Esophagus squamous epithelium (tissue), 5 donors: Measurements from ENCODE around the gene MRPL9. TPM values are rescaled to one million over a fixed set of nuclear protein-coding genes. Genes with fewer than 3 reads are reported as not detected.

ENCODE experiments used
- DNase-seq: peaks from one replicate; lab custom pipeline; 2025; lab: John Stamatoyannopoulos, UW
- H3K27ac ChIP-seq, 4 donors: fragments of 200-600 bp; sonication (generic); one replicate each; pipeline ENCODE4 v1.5.1; 2016 to 2019; ENCODE audit warnings: mild to moderate bottlenecking in 1 of 4
- H3K27me3 ChIP-seq, 4 donors: fragments of 200-600 bp; sonication (generic); 1 replicate in 3 of 4; 2 replicates in 1 of 4; pipeline versions ENCODE4 v1.5.1 to v1.6.0; 2017 to 2021; ENCODE audit warnings: antibody characterized with exemption in 1 of 4
- H3K36me3 ChIP-seq, 3 donors: fragments of 200-600 bp; sonication (generic); one replicate each; pipeline ENCODE4 v1.5.1; 2016 to 2019
- H3K4me1 ChIP-seq, 3 donors: fragments of 200-600 bp; sonication (generic); one replicate each; pipeline ENCODE4 v1.5.1; 2017 to 2019
- H3K4me3 ChIP-seq, 4 donors: fragments of 200-600 bp; sonication (generic); 1 replicate in 3 of 4; 2 replicates in 1 of 4; pipeline ENCODE4 v1.5.1; 2016 to 2019; ENCODE audit warnings: mild to moderate bottlenecking in 2 of 4, moderate library complexity in 1 of 4
- H3K9me3 ChIP-seq, 3 donors: fragments of 200-600 bp; sonication (generic); one replicate each; pipeline ENCODE4 v1.5.1; 2016 to 2019
- POLR2A ChIP-seq, 4 donors: fragments of 450-650 bp; IDR thresholded peaks; one replicate each; pipeline ENCODE4 v1.6.1; 2017; ENCODE audit warnings: antibody characterized with exemption in 4 of 4, mild to moderate bottlenecking in 4 of 4, moderate library complexity in 3 of 4
- WGBS, 2 donors: methylation state at CpG; one replicate each; pipeline ENCODE4 v1.1.5; 2018; 5-methylcytosine and 5-hydroxymethylcytosine counted together
- intact Hi-C: fragments of 100-400 bp; cut with DNase I; formaldehyde crosslinking; loops from one replicate; pipeline ENCODE4 v1.15.0; 2022
- total RNA-seq, 4 donors: library from RNA; depleted of rRNA; stranded (reverse); fragments of >200 nt; gene quantifications; one replicate each; pipeline ENCODE4 v1.1.0, GENCODE V29; 2016
- TF ChIP-seq, protein P1 (sequence below), 6 experiments: fragments of 450-650 bp in 4 of 6; fragments of 200-600 bp in 2 of 6; sonication (generic) in 2 of 6; IDR thresholded peaks; one replicate each; pipeline ENCODE4 v1.5.1; 2016 to 2019; ENCODE audit warnings: antibody characterized with exemption in 6 of 6, mild to moderate bottlenecking in 4 of 6, moderate library complexity in 4 of 6
- donor health status: DM: yes; HTN: yes; CAD: no.

The MRPL9 gene
- total RNA-seq, 4 donors from 2014 or later: 49.1 to 56.3 (median 52.6) TPM

DNA sequence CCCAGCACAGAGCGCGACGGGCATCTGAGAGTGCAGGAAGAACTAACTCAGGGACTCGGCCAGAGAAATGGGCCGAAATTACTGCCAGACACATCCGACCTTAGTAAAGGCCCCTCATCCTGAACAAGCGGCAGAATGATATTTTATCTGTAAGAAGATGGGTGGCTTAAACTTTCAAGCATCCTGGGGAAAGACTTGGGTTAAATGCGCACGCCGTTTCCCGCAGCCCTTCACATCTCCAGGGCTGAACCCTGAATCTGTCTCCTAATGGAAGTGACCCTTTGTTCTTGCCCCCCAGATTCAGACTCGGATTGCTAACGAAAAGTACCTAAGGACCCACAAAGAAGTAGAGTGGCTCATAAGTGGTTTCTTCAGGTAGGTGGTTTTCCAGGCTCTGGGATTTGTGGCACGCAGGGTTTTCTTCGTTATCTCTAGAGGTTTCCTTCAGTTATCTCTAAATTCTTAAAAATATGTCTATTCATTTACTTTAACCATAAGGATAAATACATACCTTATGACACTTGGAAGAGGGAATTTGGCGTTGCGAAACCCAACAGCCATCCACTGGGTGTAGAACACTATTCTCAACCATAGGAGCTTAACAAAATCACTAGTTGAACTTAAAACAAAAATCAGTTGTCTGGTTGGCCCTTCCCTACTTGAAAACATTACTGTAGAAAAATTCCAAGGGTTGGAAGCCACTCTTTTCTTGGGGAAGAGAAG is 41.3 kb downstream of the MRPL9 start:
- H3K4me1 ChIP-seq: peaks cover 7 to 45% (median 13%) of the 10 kb centered on the region in 3 donors
- H3K36me3 ChIP-seq: no peaks in the 10 kb centered on the region
- intact Hi-C loops: no loop called here
- DNase-seq: no peak
- H3K27me3 ChIP-seq: peaks cover 0 to 67% (median under 1%) of the 10 kb centered on the region in 4 donors
- TF ChIP-seq, protein P1, sequence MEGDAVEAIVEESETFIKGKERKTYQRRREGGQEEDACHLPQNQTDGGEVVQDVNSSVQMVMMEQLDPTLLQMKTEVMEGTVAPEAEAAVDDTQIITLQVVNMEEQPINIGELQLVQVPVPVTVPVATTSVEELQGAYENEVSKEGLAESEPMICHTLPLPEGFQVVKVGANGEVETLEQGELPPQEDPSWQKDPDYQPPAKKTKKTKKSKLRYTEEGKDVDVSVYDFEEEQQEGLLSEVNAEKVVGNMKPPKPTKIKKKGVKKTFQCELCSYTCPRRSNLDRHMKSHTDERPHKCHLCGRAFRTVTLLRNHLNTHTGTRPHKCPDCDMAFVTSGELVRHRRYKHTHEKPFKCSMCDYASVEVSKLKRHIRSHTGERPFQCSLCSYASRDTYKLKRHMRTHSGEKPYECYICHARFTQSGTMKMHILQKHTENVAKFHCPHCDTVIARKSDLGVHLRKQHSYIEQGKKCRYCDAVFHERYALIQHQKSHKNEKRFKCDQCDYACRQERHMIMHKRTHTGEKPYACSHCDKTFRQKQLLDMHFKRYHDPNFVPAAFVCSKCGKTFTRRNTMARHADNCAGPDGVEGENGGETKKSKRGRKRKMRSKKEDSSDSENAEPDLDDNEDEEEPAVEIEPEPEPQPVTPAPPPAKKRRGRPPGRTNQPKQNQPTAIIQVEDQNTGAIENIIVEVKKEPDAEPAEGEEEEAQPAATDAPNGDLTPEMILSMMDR (IDR thresholded peaks at IDR 0.05): no peak
- H3K9me3 ChIP-seq: no peaks in the 10 kb centered on the region
- WGBS, 2 donors: 34 to 46% methylated on average over 11 to 16 of the region's 17 CpGs
- H3K4me3 ChIP-seq: peak overlapping the region; percentile 12 to 66 (median 47)
- H3K27ac ChIP-seq: peak overlapping the region in 3 of 4 donors; percentile 72 to 80 (median 80)

DNA sequence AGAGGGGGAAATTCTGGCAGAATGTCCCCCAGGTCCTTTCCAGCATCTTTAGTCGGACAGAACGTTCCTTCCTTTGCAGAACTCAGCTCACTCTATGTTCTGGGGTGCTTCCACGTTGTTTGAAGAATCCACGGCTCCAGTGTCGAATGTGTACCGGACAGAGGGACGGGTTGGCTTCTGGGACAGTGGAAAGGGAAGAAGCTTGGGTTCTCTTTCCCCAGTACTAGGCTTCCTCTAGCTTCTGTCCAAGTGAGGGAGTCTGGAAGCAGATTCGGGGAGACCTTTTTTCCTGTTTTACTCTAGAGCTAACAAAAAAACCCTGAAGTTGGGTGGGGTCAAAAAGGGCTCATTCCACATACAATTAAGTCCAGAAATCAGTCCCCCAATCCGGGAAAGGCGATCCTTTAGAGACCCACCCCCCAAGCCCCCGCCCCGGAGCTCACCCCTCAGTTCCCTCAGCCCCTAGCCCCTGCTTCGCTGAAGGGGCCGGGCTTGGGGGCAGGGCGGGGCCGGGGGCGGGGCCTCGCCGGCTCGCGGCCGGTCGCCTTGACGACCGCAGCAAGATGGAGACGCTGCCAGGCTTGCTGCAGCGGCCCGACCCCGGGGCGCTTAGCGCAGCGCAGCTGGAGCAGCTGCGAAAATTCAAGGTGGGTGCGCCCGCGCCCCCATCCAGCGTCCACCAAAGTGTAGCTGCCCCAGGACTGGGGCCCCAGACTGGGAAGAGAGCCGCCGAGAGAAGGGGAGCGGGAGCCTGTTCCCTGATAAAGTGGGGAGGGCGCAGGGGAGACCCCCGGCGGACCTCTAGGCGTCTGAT is 42.1 kb downstream of the MRPL9 start, which contains the start of gene RIIAD1:
TSS of gene RIIAD1 (plus strand) at position 549 of the 814 bp plus-strand sequence. CDS start at position 564, 15 bp downstream.
- DNase-seq: no peak
- TF ChIP-seq POLR2A (IDR thresholded peaks at IDR 0.05): no peak
- TF ChIP-seq, protein P1 (IDR thresholded peaks at IDR 0.05): no peak
- H3K36me3 ChIP-seq: no peaks in the 10 kb centered on the region
- peaks cover 7 to 52% (median 13%) of the 10 kb centered on the region in 3 donors for H3K4me1 ChIP-seq
- peak within 1 kb of the TSS; percentile 12 to 66 (median 47) for H3K4me3 ChIP-seq
- 14 to 21% methylated on average over 4 to 7 of the region's 44 CpGs for WGBS, 2 donors
- H3K9me3 ChIP-seq: no peaks in the 10 kb centered on the region
- intact Hi-C loops: no loop called here
- peak within 1 kb of the TSS in 3 of 4 donors; percentile 72 to 80 (median 80) for H3K27ac ChIP-seq
- peaks cover 0 to 70% (median 4%) of the 10 kb centered on the region in 4 donors for H3K27me3 ChIP-seq

DNA sequence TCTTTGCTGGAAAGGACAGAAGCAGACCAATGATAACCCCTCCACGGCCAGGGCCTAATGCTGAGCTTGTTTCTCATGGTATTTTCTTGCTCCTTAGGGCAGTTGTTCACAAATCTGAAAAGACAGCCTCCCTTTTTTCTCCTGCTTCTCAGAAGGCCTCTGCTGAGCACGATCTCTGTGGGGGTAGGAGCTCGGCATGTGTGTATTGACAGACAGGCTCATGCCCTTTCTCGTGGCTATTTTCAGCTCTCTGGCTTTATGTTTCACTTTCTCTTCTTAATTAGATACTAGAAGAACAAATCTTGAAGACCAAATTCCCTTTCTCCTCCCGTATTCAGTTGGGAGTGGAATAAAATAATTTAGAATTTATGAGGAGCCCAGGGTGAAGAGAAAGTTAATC is 42.7 kb downstream of the MRPL9 start:
- intact Hi-C loops: no loop called here
- peaks cover 7 to 52% (median 13%) of the 10 kb centered on the region in 3 donors for H3K4me1 ChIP-seq
- peak overlapping the region in 3 of 4 donors; percentile 72 to 80 (median 80) for H3K27ac ChIP-seq
- 14 to 28% methylated on average over 5 of the region's 5 CpGs for WGBS, 2 donors
- no peaks in the 10 kb centered on the region for H3K9me3 ChIP-seq
- no peaks in the 10 kb centered on the region for H3K36me3 ChIP-seq
- DNase-seq: no peak
- peak overlapping the region in 3 of 4 donors; percentile 44 to 66 (median 50) for H3K4me3 ChIP-seq
- TF ChIP-seq, protein P1 (IDR thresholded peaks at IDR 0.05): no peak
- TF ChIP-seq POLR2A (IDR thresholded peaks at IDR 0.05): no peak
- peaks cover 0 to 77% (median 4%) of the 10 kb centered on the region in 4 donors for H3K27me3 ChIP-seq

DNA sequence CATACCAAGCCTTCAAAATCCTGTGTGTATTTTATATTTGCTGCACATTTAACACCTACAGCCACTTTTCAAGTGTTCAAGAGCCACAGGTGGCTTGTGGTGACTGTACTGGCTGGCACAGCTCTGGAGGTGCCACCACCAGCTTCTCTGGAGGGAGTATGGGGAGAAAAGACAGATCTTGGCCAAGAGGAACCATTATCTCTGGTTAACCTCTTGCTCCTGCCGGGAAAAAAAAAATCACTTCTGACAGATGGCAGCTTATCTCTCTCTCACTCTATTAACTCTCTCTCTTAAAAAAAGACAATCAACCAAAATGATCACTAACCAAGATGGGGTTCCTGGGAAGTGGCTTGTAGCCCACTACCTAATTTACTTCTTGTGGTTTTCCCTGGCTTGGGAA is 43.2 kb downstream of the MRPL9 start:
- peaks cover 7 to 52% (median 13%) of the 10 kb centered on the region in 3 donors for H3K4me1 ChIP-seq
- TF ChIP-seq, protein P1 (IDR thresholded peaks at IDR 0.05): no peak
- no peak for TF ChIP-seq POLR2A (IDR thresholded peaks at IDR 0.05)
- H3K36me3 ChIP-seq: no peaks in the 10 kb centered on the region
- peak overlapping the region in 3 of 4 donors; percentile 29 to 80 (median 80) for H3K27ac ChIP-seq
- H3K4me3 ChIP-seq: peak overlapping the region in 2 of 4 donors; percentile 50 to 66
- no peaks in the 10 kb centered on the region for H3K9me3 ChIP-seq
- H3K27me3 ChIP-seq: peaks cover 0 to 79% (median 4%) of the 10 kb centered on the region in 4 donors
- intact Hi-C loops: no loop called here
- 33 to 40% methylated on average over 1 of the region's 1 CpG for WGBS, 2 donors
- DNase-seq: no peak
